ENCODE data around the gene MEN1.
"Not testable (repeated sequence)": the region's sequence is repeated elsewhere in the genome, so short reads cannot be mapped to it uniquely, and the experiment has no call there.

MEN1 gene

DNA sequence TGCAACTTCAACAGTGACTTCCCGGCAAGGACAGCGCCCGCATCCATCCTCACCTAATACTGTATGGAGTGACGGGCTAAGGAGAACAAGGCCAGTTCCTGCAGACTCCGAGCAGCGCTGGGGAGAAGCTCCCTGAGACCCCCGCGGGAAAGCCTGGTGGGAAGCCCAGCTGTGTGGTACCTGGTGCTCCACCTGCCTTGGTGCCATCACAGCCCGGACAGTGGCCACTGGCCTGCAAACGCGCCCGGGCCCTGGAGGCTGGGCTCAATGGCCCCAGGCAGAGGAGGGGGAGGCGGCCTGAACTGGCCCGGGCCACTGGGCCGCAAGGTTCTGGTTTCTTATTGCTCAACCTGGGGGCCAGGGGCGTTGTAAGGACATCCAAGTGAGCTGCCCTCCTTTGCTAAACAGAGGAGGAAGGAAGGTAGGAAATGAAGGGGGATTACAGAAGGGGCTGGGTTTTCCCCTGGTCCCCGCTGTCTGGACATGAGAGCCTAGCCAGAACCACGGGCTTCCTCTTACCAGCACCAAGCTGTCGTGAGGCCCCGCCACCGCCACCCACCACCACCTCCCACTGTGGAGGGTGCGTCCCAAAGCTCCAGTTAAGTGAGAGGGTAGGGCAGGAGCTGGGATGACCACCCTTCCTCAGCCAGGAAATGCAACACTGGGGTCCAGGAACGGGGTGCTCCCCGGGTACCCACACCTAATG, 42.6 kb upstream of the MEN1 start:
- no peaks in the 10 kb centered on the region for H3K27me3 ChIP-seq (ENCODE audit: insufficient read depth, low read length)
- H3K9me3 ChIP-seq (ENCODE audit: insufficient read depth, low read depth, low read length) = no peaks in the 10 kb centered on the region
- H3K4me3 ChIP-seq (ENCODE audit: low read length) = no peak overlapping the region
- no peak overlapping the region for H3K9ac ChIP-seq (ENCODE audit: low read depth, low read length)
- H3K36me3 ChIP-seq (ENCODE audit: insufficient read depth, low read depth, low read length) = peaks cover 3% of the 10 kb centered on the region; the same call in 1 of the 2 replicates
- no peaks in the 10 kb centered on the region; the same call in 1 of the 2 replicates for H3K4me1 ChIP-seq (ENCODE audit: insufficient read depth, low read length)
- no peak overlapping the region for H3K27ac ChIP-seq (ENCODE audit: low read length)

DNA sequence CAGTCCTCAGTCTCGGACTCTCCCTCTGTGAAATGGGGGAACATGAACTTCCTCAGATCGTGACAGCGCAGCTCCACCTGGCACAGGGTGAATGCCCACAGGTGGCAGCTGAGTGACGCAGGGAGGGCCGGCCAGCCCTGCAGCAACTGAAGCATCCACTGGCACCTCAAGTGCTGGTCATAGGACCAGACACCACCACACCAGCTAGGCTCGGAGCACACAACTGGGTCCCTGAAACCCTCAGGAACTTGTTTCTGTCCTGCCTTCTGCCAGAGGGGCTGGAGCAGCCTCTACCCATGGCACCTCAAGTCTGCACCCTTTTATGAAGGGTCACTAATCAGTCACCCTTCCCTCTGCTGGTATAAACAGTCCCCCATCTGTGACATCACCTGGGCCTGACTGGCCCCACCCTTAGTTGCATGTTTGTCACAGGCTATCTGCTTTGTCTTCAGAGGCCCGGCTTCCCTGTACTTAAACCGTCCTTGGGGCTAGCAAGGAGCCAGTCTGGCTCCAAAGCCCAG, 41.5 kb upstream of the MEN1 start:
- H3K27ac ChIP-seq (ENCODE audit: low read length) = no peak overlapping the region
- no peaks in the 10 kb centered on the region; the same call in 1 of the 2 replicates for H3K4me1 ChIP-seq (ENCODE audit: insufficient read depth, low read length)
- no peak overlapping the region for H3K4me3 ChIP-seq (ENCODE audit: low read length)

DNA sequence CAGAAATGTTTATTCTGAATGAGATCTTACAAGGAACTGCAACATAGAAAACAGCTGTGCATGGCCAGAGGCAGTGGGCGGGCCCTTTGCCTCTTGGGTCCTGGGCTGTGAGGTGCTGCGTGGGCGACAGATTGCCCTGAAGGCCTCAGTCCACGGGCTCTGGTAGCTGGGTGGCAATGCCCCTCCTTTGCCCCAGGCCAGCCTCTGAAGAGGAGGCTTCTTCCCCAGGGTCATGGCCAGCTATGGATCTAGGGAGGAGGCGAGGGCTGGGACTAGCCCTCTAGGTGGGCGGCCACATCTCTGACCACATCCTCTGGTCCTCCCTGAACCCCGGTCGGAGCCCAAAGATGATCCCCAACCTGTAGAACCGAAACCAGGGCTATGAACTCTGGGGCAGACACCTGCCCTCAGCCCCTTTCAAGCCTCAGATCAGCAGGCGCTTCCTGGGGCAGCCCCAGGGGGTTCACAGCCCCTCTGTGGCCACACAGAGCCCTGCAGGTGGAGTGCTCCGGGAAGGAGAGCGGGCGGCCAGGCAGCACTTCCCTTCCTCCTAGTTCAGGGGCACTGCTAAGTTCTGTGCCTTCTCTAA, 40.7 kb upstream of the MEN1 start:
- Histone ChIP-seq H3K36me3 (ENCODE audit: insufficient read depth, low read depth, low read length) (peaks cover 3% of the 10 kb centered on the region; the same call in 1 of the 2 replicates), H3K27me3 (ENCODE audit: insufficient read depth, low read length) (no peaks in the 10 kb centered on the region), H3K4me1 (ENCODE audit: insufficient read depth, low read length) (no peaks in the 10 kb centered on the region; the same call in 1 of the 2 replicates), H3K9me3 (ENCODE audit: insufficient read depth, low read depth, low read length) (no peaks in the 10 kb centered on the region), H3K9ac (ENCODE audit: low read depth, low read length) (no peak overlapping the region), H3K4me3 (ENCODE audit: low read length) (no peak overlapping the region), H3K27ac (ENCODE audit: low read length) (no peak overlapping the region)

More for the DNA sequence above, 41.5 kb upstream of the MEN1 start:
- no peak overlapping the region for H3K9ac ChIP-seq (ENCODE audit: low read depth, low read length)
- H3K9me3 ChIP-seq (ENCODE audit: insufficient read depth, low read depth, low read length) = no peaks in the 10 kb centered on the region
- H3K36me3 ChIP-seq (ENCODE audit: insufficient read depth, low read depth, low read length) = peaks cover 3% of the 10 kb centered on the region; the same call in 1 of the 2 replicates
- no peaks in the 10 kb centered on the region for H3K27me3 ChIP-seq (ENCODE audit: insufficient read depth, low read length)

DNA sequence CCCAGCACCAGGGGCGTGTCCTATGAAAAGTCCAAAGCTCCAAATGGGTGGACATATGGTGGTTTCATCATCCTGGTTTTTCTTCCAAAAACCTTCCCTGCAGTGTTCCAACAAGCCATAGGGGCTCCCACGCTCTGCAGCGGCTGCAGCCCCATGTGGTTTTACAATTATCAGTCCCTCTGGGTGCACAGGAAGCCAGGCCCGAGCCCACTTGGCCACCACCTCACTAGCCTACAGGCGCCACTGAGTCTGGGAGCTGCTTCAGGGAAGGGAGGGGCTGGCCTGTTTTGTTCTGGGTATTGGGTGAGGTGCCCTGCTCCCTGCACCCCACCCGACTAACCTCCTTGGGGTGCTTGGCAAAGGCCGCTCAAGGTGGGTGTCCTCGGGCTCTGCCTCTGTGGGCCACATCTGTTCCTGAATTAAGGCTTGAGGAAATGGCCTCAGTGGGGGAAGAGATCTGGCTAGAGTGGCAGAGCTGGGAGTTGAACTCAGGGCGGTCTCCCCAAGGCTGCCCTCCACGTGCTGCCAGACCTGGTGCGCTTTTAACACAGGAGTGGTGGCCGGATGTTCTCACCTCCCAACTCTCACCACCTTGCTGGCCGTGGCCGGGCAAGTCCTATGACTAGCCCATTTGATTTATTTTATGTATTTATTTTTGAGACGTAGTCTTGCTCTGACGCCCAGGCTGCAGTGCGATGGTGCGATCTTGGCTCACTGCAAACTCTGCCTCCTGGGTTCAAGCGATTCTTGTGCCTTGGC, 39.4 kb upstream of the MEN1 start:
- no peak overlapping the region for H3K27ac ChIP-seq (ENCODE audit: low read length)
- no peaks in the 10 kb centered on the region for H3K27me3 ChIP-seq (ENCODE audit: insufficient read depth, low read length)
- peaks cover 2% of the 10 kb centered on the region; the same call in 1 of the 2 replicates for H3K36me3 ChIP-seq (ENCODE audit: insufficient read depth, low read depth, low read length)
- H3K9me3 ChIP-seq (ENCODE audit: insufficient read depth, low read depth, low read length) = no peaks in the 10 kb centered on the region
- no peak overlapping the region for H3K4me3 ChIP-seq (ENCODE audit: low read length)
- no peak overlapping the region for H3K9ac ChIP-seq (ENCODE audit: low read depth, low read length)
- no peaks in the 10 kb centered on the region; the same call in 1 of the 2 replicates for H3K4me1 ChIP-seq (ENCODE audit: insufficient read depth, low read length)

DNA sequence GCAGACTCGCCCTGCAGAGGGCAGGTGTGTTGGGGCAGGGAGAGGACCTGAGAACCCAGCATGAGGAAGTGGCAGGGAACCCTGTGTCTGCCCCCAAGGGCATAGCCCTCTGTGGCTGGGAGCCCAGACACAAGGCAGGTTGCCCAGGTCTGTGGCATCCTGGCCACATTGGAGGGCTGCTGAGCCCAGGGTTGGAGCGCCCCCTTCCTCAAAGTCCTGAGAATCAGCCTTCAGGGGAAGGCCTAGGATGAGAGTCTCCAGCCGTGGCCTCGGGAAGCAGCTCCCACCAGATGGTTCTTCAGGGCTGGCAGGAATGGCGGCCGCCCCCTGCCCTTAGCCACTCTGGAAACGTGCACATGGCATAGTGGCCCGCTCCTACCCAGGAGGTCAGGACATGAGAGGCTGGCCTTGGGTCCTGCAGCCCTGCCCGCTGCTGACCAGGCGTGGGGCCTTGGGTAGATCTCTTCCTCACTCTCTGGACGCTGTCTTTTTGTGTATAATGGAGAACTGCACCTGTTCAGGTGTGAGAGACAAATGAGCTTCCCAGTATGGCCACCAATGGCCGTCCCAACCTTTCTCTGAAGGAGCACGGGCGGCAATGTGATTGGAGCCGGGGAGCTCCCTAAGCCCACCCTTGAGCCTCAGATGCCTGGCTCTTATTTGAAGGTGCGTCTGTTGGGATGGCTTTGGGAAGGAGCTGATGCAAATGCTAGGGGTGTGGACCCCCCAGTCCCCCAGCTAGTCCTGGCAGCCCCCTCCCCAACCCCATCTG, 38.7 kb upstream of the MEN1 start:
- Histone ChIP-seq H3K36me3 (ENCODE audit: insufficient read depth, low read depth, low read length) (no peaks in the 10 kb centered on the region), H3K27me3 (ENCODE audit: insufficient read depth, low read length) (peaks cover 1% of the 10 kb centered on the region; the same call in 1 of the 2 replicates), H3K4me1 (ENCODE audit: insufficient read depth, low read length) (peaks cover under 1% of the 10 kb centered on the region; the same call in 1 of the 2 replicates), H3K9me3 (ENCODE audit: insufficient read depth, low read depth, low read length) (no peaks in the 10 kb centered on the region), H3K27ac (ENCODE audit: low read length) (no peak overlapping the region), H3K4me3 (ENCODE audit: low read length) (no peak overlapping the region), H3K9ac (ENCODE audit: low read depth, low read length) (no peak overlapping the region)

DNA sequence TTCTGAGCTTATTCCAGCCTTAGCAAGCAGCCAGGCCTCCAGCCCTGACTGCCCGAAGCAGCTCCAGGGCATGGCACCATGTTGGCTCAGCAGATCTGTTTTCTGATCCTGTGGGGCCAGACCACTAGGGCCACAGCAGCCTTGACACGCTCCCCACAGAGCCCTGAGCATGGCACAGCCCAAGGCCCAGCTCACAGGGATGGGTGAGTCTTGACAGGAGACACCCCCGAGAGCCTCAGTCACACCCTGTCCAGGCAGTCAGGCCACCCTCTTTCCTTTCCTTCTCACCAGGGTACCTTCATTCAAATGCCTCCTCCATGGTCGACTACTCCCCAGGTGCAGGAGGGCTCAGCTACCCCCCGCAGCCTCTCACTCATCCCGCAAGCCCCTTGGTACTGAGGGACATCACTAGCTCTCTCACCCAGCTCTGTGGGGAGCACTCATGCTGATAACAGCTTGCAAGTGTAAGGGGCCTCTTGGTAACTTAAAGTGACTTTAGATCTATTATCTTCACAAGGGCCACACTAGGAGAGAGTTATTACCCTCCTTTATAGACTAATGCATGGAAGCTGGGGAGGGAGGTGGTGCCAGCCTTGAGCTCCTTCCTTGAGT, 38.0 kb upstream of the MEN1 start:
- Histone ChIP-seq H3K27ac (ENCODE audit: low read length) (no peak overlapping the region), H3K4me1 (ENCODE audit: insufficient read depth, low read length) (peaks cover 3% of the 10 kb centered on the region; the same call in 1 of the 2 replicates), H3K9me3 (ENCODE audit: insufficient read depth, low read depth, low read length) (no peaks in the 10 kb centered on the region), H3K36me3 (ENCODE audit: insufficient read depth, low read depth, low read length) (no peaks in the 10 kb centered on the region), H3K4me3 (ENCODE audit: low read length) (no peak overlapping the region), H3K27me3 (ENCODE audit: insufficient read depth, low read length) (peaks cover 5% of the 10 kb centered on the region; the same call in 1 of the 2 replicates), H3K9ac (ENCODE audit: low read depth, low read length) (no peak overlapping the region)

DNA sequence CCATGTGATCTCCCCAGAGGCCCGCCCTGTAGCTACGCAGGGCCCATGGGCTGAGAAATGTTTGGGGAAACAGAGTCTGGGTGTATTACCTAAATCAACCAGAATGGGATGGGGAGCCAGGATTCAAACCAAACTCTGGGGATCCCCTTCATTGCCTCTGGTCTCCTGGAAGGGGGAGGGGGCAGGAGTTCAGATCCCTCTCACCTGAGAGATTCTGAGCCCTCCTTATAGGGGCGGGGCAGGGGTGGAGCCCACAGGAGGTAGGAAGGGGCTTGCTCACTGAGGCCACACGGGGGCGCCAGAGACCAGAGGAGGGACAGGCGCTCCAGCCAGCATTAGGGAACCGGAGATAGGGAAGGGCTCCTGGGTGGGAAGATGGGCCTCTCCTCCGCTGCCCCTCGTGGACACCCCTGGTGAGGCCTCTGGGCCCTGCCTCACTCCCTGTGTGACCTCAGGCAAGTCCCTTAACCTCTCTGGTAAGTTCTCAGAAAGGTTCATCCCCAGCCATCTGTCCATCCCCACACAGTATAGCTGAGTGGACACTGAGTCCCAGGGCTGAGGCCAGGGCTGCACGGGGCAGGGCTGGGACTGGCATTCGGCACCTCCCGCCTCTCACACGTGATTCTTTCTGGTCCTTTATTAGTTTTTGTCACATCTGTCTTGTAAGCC, 36.8 kb upstream of the MEN1 start:
- Histone ChIP-seq H3K4me3 (ENCODE audit: low read length) (no peak overlapping the region), H3K36me3 (ENCODE audit: insufficient read depth, low read depth, low read length) (no peaks in the 10 kb centered on the region), H3K9me3 (ENCODE audit: insufficient read depth, low read depth, low read length) (no peaks in the 10 kb centered on the region), H3K9ac (ENCODE audit: low read depth, low read length) (no peak overlapping the region), H3K27me3 (ENCODE audit: insufficient read depth, low read length) (peaks cover 5% of the 10 kb centered on the region; the same call in 1 of the 2 replicates), H3K4me1 (ENCODE audit: insufficient read depth, low read length) (peaks cover 10% of the 10 kb centered on the region), H3K27ac (ENCODE audit: low read length) (no peak overlapping the region)

DNA sequence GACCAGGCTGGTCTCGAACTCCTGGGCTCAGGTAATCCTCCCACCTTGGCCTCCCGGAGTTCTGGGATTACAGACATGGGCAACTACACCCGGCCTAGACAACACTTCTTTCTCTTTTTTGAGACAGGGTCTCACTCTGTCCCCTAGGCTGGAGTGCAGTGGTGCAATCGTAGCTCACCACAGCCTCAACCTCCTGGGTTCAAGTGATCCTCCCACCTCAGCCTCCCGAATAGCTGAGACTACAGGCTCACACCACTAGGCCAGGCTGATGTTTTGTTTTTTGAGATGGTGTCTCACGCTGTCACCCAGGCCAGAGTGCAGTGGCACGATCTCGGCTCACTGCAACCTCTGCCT, 35.4 kb upstream of the MEN1 start:
- H3K9me3 ChIP-seq (ENCODE audit: insufficient read depth, low read depth, low read length); H3K27me3 ChIP-seq (ENCODE audit: insufficient read depth, low read length); H3K4me3 ChIP-seq (ENCODE audit: low read length); H3K36me3 ChIP-seq (ENCODE audit: insufficient read depth, low read depth, low read length); H3K9ac ChIP-seq (ENCODE audit: low read depth, low read length); H3K27ac ChIP-seq (ENCODE audit: low read length): not testable (repeated sequence)
- H3K4me1 ChIP-seq (ENCODE audit: insufficient read depth, low read length) = peaks cover 11% of the 10 kb centered on the region

DNA sequence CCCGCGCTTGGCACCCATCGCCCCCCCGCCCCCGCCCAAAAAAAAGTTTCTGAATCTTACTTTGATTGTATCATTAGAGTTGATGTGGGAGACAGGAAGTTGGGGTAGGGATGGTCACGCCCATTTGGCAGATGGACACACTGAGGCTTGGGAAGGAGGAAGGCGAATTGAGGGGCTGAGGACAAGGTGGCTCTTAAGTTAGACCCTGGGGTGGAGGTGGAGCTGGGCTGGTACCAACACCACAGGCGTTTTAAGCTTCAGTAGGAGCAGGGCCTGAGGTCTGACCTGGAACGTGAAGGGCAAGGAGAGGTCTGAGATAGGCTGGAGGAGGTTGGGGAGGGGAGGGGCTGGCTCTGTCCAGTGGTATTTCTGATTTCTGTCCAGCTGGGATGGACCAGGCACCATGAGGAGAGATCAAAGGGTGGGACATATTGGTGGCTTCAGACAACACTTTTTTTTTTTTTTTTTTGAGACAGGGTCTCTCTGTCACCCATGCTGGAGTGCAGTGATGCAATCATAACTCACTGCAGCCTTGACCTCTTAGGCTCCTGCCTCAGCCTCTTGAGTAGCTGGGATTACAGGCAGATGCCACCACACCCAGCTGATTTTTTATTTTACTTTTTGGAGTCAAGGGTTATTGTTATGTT, 34.9 kb upstream of the MEN1 start:
- H3K27me3 ChIP-seq (ENCODE audit: insufficient read depth, low read length) = peaks cover 5% of the 10 kb centered on the region; the same call in 1 of the 2 replicates
- 0 out of 2 replicates have a peak, but pooled peaks cover 3% of the 10 kb centered on the region for H3K36me3 ChIP-seq (ENCODE audit: insufficient read depth, low read depth, low read length)
- H3K27ac ChIP-seq (ENCODE audit: low read length) = no peak overlapping the region
- no peaks in the 10 kb centered on the region for H3K9me3 ChIP-seq (ENCODE audit: insufficient read depth, low read depth, low read length)
- H3K4me1 ChIP-seq (ENCODE audit: insufficient read depth, low read length) = peaks cover 11% of the 10 kb centered on the region
- peak overlapping the region; percentile 67; the same call in 1 of the 2 replicates for H3K9ac ChIP-seq (ENCODE audit: low read depth, low read length)
- H3K4me3 ChIP-seq (ENCODE audit: low read length) = peak overlapping the region; percentile 68; the same call in 1 of the 2 replicates

All from iPS-20b (cell line).